GM18508 (cell line): ENCODE data around the gene UGT1A3.

Experiments used
- ATAC-seq: cut with Tn5 transposase; IDR thresholded peaks from one replicate; pipeline ENCODE4 v1.9.1; 2021; ENCODE audit warnings: moderate number of reproducible peaks; ENCODE audit not compliant: insufficient read depth, unreplicated experiment

UGT1A3 gene

GRCh38 chr2:233791883-233792329 lies 63.1 kb downstream of the UGT1A3 start:
- no peak for ATAC-seq

GRCh38 chr2:233792720-233793119 lies 63.9 kb downstream of the UGT1A3 start:
- no peak for ATAC-seq

- ATAC-seq: no peak
These were observed 64.8 kb downstream of the UGT1A3 start for GRCh38 chr2:233793465-233794127.

GRCh38 chr2:233794128-233794658 lies 65.4 kb downstream of the UGT1A3 start:
- no peak for ATAC-seq

- ATAC-seq: no peak
These were observed 66.9 kb downstream of the UGT1A3 start for GRCh38 chr2:233795735-233796171.

- no peak for ATAC-seq
These were observed 67.4 kb downstream of the UGT1A3 start for GRCh38 chr2:233796254-233796653.

- no peak for ATAC-seq
These were observed 69.7 kb downstream of the UGT1A3 start for GRCh38 chr2:233798335-233799086.

- ATAC-seq: no peak
These were observed 70.3 kb downstream of the UGT1A3 start for GRCh38 chr2:233799087-233799665.

GRCh38 chr2:233799716-233800115 lies 70.9 kb downstream of the UGT1A3 start:
- ATAC-seq: no peak

GRCh38 chr2:233800208-233800607 lies 71.4 kb downstream of the UGT1A3 start:
- ATAC-seq: no peak

GRCh38 chr2:233801357-233802131 lies 72.7 kb downstream of the UGT1A3 start:
- no peak for ATAC-seq

GRCh38 chr2:233802132-233802815 lies 73.4 kb downstream of the UGT1A3 start:
- ATAC-seq: no peak

- no peak for ATAC-seq
These were observed 74.6 kb downstream of the UGT1A3 start for GRCh38 chr2:233803292-233803911.

GRCh38 chr2:233803994-233804393 lies 75.2 kb downstream of the UGT1A3 start:
- no peak for ATAC-seq

- no peak for ATAC-seq
These were observed 78.5 kb downstream of the UGT1A3 start for GRCh38 chr2:233807215-233807865.

GRCh38 chr2:233807966-233808935 lies 79.4 kb downstream of the UGT1A3 start:
- ATAC-seq: no peak

- no peak for ATAC-seq
These were observed 81.5 kb downstream of the UGT1A3 start for GRCh38 chr2:233810385-233810784.

- no peak for ATAC-seq
These were observed 82.2 kb downstream of the UGT1A3 start for GRCh38 chr2:233811087-233811486.
